Activated T-cell treated with anti-CD3 and anti-CD28 coated beads, Interleukin-2, amount 50 U/mL, for 72 hours (primary cell): Measurements from ENCODE around the gene SHANK1. TPM values are rescaled to one million over a fixed set of nuclear protein-coding genes. Genes with fewer than 3 reads are reported as not detected.
A peak's percentile ranks its signal among the peaks of the same experiment; 100 is the strongest.
"Not testable (repeated sequence)": the region's sequence is repeated elsewhere in the genome, so short reads cannot be mapped to it uniquely, and the experiment has no call there.

Experiments used
- ATAC-seq, 2 donors: fragments of 150-1000 bp; cut with Tn5 transposase; replicated peaks in 1 of 2; 2 replicates each; pipeline ENCODE4 v1.10.0; 2021; ENCODE audit warnings: moderate library complexity in 2 of 2, mild to moderate bottlenecking in 1 of 2
- DNase-seq, 2 donors: peaks; one replicate each; pipeline ENCODE4 v3.0.0; 2021 to 2022; ENCODE audit warnings: mixed read lengths in 1 of 2
- H3K27ac Mint-ChIP-seq: one replicate; pipeline ENCODE4 v1.8.0; 2022; ENCODE audit warnings: mild to moderate bottlenecking, moderate library complexity, mixed read lengths
- H3K27me3 Mint-ChIP-seq: one replicate; pipeline ENCODE4 v1.8.0; 2022; ENCODE audit warnings: low read depth, mixed read lengths
- H3K36me3 Mint-ChIP-seq, 2 donors: one replicate each; pipeline ENCODE4 v1.8.0; 2022; ENCODE audit warnings: mixed read lengths in 2 of 2, mild to moderate bottlenecking in 1 of 2; ENCODE audit not compliant: insufficient read depth in 2 of 2
- H3K4me1 Mint-ChIP-seq: one replicate; pipeline ENCODE4 v1.8.0; 2022; ENCODE audit warnings: low read depth, mixed read lengths
- H3K4me3 Mint-ChIP-seq, 2 donors: one replicate each; pipeline ENCODE4 v1.8.0; 2022; ENCODE audit warnings: mild to moderate bottlenecking in 2 of 2, mixed read lengths in 2 of 2, moderate library complexity in 2 of 2
- H3K9me3 Mint-ChIP-seq, 2 donors: one replicate each; pipeline ENCODE4 v1.8.0; 2022; ENCODE audit warnings: mixed read lengths in 2 of 2
- total RNA-seq, 2 donors: library from RNA; stranded (reverse); gene quantifications; one replicate each; pipeline ENCODE4 v1.2.3, GENCODE V29; 2022

The SHANK1 gene
- total RNA-seq, 2 donors from 2014 or later, result 0.07 TPM; not detected in 1

GRCh38 chr19:50747141-50747540 lies 27.5 kb upstream of the SHANK1 start:
- ATAC-seq, result peak in 1 of 2 donors; percentile 25
- H3K27ac Mint-ChIP-seq, H3K9me3 Mint-ChIP-seq: not testable (repeated sequence)

DNA sequence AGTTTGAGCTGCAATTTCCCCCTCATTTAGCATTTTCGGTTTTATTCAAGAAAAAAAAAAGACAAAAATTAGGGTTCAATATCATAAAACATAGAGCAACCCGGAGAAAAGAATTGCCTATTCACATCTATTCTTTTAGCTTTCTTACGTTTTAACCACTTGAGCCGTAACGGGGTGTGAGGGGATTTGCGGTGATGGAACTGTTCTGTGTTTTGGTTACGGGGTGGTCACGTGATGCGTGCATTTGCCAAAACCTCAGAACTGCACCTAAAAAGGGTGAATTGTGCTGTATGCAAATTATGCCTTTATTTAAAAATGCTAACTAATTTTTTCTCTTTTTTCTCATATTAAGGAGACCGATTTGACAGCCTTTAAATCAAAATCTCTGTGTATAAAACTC lies 25.6 kb upstream of the SHANK1 start:
- no peak overlapping the region for H3K4me3 Mint-ChIP-seq
- no peaks in the 10 kb centered on the region for H3K36me3 Mint-ChIP-seq
- DNase-seq, result no peak

More at GRCh38 chr19:50747141-50747540, 27.5 kb upstream of the SHANK1 start:
- H3K36me3 Mint-ChIP-seq, DNase-seq, H3K4me3 Mint-ChIP-seq, H3K4me1 Mint-ChIP-seq, H3K27me3 Mint-ChIP-seq: not testable (repeated sequence)

GRCh38 chr19:50743537-50743936 lies 23.9 kb upstream of the SHANK1 start:
- ATAC-seq (no peak), DNase-seq (no peak)
- Mint-ChIP-seq H3K27me3 (peaks cover 39% of the 10 kb centered on the region), H3K4me3 (no peak overlapping the region), H3K27ac (no peak overlapping the region), H3K36me3 (no peaks in the 10 kb centered on the region), H3K9me3 (no peaks in the 10 kb centered on the region), H3K4me1 (no peaks in the 10 kb centered on the region)

More for the DNA sequence above, 25.6 kb upstream of the SHANK1 start:
- Mint-ChIP-seq H3K27me3 (peaks cover 24% of the 10 kb centered on the region), H3K9me3 (no peaks in the 10 kb centered on the region), H3K27ac (no peak overlapping the region), H3K4me1 (no peaks in the 10 kb centered on the region)
- ATAC-seq, result no peak

DNA sequence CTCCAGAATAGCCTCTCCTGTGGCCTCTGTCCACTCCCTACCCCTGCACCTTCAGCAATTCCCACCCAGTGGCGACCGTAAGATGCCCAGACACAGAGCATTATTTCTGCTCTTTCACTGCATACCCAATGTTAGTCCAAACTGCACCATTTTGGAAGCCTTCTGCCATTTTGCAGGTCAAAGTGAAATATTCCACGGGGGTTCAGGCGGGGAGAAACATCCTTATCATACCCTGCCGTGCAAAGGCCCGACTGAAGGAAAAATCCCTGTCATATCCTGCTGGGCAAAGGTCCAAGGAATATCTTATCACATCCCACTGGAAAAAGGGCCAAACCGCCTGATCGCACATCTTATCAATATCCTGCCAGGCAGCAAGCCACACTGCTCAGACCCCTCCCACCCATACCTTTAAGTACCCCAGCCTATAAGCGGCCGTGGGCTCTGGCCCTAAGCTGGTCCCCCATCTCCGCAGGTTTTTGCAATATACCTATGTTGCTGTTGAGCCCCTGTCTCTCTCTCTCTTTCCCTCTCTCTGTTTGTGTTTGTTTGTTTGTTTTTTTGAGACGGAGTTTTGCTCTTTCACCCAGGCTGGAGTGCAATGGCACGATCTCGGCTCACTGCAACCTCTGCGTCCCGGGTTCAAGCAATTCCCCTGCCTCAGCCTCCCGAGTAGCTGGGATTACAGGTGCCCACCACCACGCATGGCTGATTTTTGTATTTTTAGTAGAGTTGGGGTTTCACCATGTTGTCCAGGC lies 21.8 kb upstream of the SHANK1 start:
- DNase-seq (no peak), ATAC-seq (no peak)
- no peaks in the 10 kb centered on the region for H3K9me3 Mint-ChIP-seq
- H3K4me3 Mint-ChIP-seq, result no peak overlapping the region
- H3K36me3 Mint-ChIP-seq, result no peaks in the 10 kb centered on the region
- H3K4me1 Mint-ChIP-seq, result no peaks in the 10 kb centered on the region
- H3K27ac Mint-ChIP-seq, result no peak overlapping the region
- H3K27me3 Mint-ChIP-seq, result peaks cover 51% of the 10 kb centered on the region

GRCh38 chr19:50739914-50740426 lies 20.4 kb upstream of the SHANK1 start:
- ATAC-seq, result no peak
- no peak overlapping the region for H3K27ac Mint-ChIP-seq
- no peaks in the 10 kb centered on the region for H3K36me3 Mint-ChIP-seq
- DNase-seq, result no peak
- no peaks in the 10 kb centered on the region for H3K4me1 Mint-ChIP-seq
- H3K9me3 Mint-ChIP-seq, result no peaks in the 10 kb centered on the region
- no peak overlapping the region for H3K4me3 Mint-ChIP-seq
- peaks cover 55% of the 10 kb centered on the region for H3K27me3 Mint-ChIP-seq

- H3K4me1 Mint-ChIP-seq, result no peaks in the 10 kb centered on the region
Measured at GRCh38 chr19:50739132-50739913, 19.7 kb upstream of the SHANK1 start.

DNA sequence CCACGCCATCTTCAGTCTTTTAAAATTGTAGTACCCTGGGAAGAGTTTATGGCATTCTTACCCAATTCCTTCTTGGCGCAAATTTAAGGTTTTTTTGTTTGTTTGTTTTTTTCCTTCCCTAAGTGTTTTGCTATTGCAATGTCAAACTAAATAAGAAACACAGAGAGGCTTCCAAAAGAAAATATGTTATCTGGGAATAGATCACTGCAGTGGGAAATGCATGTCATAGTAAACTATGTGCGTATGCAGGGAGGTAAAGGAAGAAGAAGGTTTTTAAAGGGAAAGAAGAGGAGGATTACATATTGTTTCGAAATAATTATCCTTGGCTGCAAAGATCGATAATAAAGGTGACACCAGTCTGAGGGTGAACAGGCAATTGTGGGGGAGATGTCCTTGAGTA lies 16.7 kb upstream of the SHANK1 start:
- H3K9me3 Mint-ChIP-seq, result no peaks in the 10 kb centered on the region
- no peaks in the 10 kb centered on the region for H3K4me1 Mint-ChIP-seq
- no peak for DNase-seq
- peaks cover 48% of the 10 kb centered on the region for H3K27me3 Mint-ChIP-seq
- no peak overlapping the region for H3K27ac Mint-ChIP-seq
- H3K36me3 Mint-ChIP-seq, result no peaks in the 10 kb centered on the region
- H3K4me3 Mint-ChIP-seq, result no peak overlapping the region
- no peak for ATAC-seq

More at GRCh38 chr19:50739132-50739913, 19.7 kb upstream of the SHANK1 start:
- Mint-ChIP-seq H3K27ac (no peak overlapping the region), H3K4me3 (no peak overlapping the region), H3K9me3 (no peaks in the 10 kb centered on the region), H3K36me3 (no peaks in the 10 kb centered on the region), H3K27me3 (peaks cover 55% of the 10 kb centered on the region)
- no peak for ATAC-seq
- DNase-seq, result no peak

GRCh38 chr19:50735869-50736268 lies 16.3 kb upstream of the SHANK1 start:
- Mint-ChIP-seq H3K36me3 (no peaks in the 10 kb centered on the region), H3K9me3 (no peaks in the 10 kb centered on the region), H3K4me3 (no peak overlapping the region), H3K27me3 (peaks cover 43% of the 10 kb centered on the region), H3K4me1 (no peaks in the 10 kb centered on the region), H3K27ac (no peak overlapping the region)
- ATAC-seq (no peak), DNase-seq (no peak)

DNA sequence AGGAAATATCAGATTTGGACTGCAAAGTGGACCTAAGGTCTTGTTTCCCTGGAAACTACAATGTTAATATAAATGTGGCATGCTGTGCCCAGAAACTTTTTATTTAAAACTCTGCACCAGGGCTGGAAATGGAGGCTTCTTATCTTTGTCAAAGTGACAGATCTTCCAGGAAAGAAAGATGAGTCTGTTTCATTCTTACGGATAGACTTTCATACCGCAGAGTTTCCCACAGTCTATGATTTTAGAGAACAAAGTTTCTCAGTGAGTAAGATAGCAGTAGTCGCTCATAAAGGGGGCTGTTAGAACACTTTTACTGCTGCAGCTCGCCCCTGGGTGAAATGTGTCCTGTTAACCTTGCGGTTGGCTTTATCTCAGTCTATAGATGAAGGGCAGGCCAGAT lies 10.3 kb upstream of the SHANK1 start:
- H3K9me3 Mint-ChIP-seq, result no peaks in the 10 kb centered on the region
- H3K4me3 Mint-ChIP-seq, result no peak overlapping the region
- H3K27ac Mint-ChIP-seq, result no peak overlapping the region
- DNase-seq (no peak), ATAC-seq (no peak)
- peaks cover 37% of the 10 kb centered on the region for H3K4me1 Mint-ChIP-seq
- no peaks in the 10 kb centered on the region for H3K36me3 Mint-ChIP-seq
- peaks cover 7% of the 10 kb centered on the region for H3K27me3 Mint-ChIP-seq

- DNase-seq (peak; percentile 90 to 96), ATAC-seq (peak; percentile 59 to 66)
- Mint-ChIP-seq H3K36me3 (no peaks in the 10 kb centered on the region), H3K27me3 (peaks cover 16% of the 10 kb centered on the region), H3K4me3 (peak overlapping the region; percentile 76 to 80), H3K4me1 (peaks cover 42% of the 10 kb centered on the region), H3K27ac (no peak overlapping the region), H3K9me3 (no peaks in the 10 kb centered on the region)
Measured at GRCh38 chr19:50728084-50728737, 8.6 kb upstream of the SHANK1 start.

- Mint-ChIP-seq H3K27ac (no peak overlapping the region), H3K36me3 (no peaks in the 10 kb centered on the region), H3K4me1 (peaks cover 42% of the 10 kb centered on the region), H3K4me3 (peak overlapping the region; percentile 89 to 90), H3K27me3 (peaks cover 34% of the 10 kb centered on the region), H3K9me3 (no peaks in the 10 kb centered on the region)
- DNase-seq (no peak), ATAC-seq (no peak)
Measured at GRCh38 chr19:50725911-50726230, 6.3 kb upstream of the SHANK1 start.

DNA sequence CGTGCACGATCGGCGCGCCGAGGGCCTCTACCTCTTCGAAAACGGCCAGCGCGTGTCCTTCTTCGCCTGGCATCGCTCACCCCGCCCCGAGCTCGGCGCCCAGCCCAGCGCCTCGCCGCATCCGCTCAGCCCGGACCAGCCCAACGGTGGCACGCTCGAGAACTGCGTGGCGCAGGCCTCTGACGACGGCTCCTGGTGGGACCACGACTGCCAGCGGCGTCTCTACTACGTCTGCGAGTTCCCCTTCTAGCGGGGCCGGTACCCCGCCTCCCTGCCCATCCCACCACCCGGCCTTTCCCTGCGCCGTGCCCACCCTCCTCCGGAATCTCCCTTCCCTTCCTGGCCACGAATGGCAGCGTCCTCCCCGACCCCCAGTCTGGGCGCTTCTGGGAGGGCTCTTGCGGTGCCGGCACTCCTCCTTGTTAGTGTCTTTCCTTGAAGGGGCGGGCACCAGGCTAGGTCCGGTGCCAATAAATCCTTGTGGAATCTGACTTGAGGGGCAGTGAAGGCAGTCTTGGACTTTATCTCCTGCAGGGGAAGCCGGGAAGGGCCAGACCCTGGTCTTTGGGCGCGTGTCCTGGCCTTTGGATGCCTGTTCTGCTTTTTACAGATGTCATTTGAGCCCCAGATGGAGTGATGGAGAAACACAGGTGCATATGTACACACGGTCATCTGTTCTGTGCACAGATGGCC lies 5.8 kb upstream of the SHANK1 start:
- H3K9me3 Mint-ChIP-seq, result no peaks in the 10 kb centered on the region
- peaks cover 45% of the 10 kb centered on the region for H3K4me1 Mint-ChIP-seq
- DNase-seq (no peak), ATAC-seq (peak; percentile 56 to 64)
- H3K4me3 Mint-ChIP-seq, result peak overlapping the region; percentile 89 to 90
- peak overlapping the region; percentile 30 for H3K27ac Mint-ChIP-seq
- H3K27me3 Mint-ChIP-seq, result peaks cover 39% of the 10 kb centered on the region
- H3K36me3 Mint-ChIP-seq, result no peaks in the 10 kb centered on the region
